Dermis blood vessel endothelial cell (primary cell): ENCODE measurements around the gene NPHS1. TPM values are rescaled to one million over a fixed set of nuclear protein-coding genes. Genes with fewer than 3 reads are reported as not detected.
"Not testable (repeated sequence)": the region's sequence is repeated elsewhere in the genome, so short reads cannot be mapped to it uniquely, and the experiment has no call there.

ENCODE experiments used
- DNase-seq: peaks from one replicate; pipeline ENCODE4 v3.0.0; 2010
- total RNA-seq: library from RNA; depleted of rRNA; stranded (reverse); fragments of >200 nt; gene quantifications from 2 replicates; pipeline ENCODE4 v1.2.3, GENCODE V29; 2014

The NPHS1 gene
- not detected in 2 replicates for total RNA-seq

GRCh38 chr19:35852029-35852780, at the start of gene NPHS1:
Gene NPHS1, minus strand, starts transcription at chr19:35852504. Its CDS starts 667 bp downstream, at chr19:35851837.
- DNase-seq = no peak

GRCh38 chr19:35901055-35901644, 48.8 kb upstream of the NPHS1 start:
- DNase-seq = no peak

- peak; percentile 89 for DNase-seq
Observed at GRCh38 chr19:35899547-35900214, 47.4 kb upstream of the NPHS1 start.

GRCh38 chr19:35898499-35898809, 46.1 kb upstream of the NPHS1 start:
- no peak for DNase-seq

GRCh38 chr19:35897706-35898451, 45.6 kb upstream of the NPHS1 start:
- DNase-seq = no peak

GRCh38 chr19:35896643-35897040, 44.3 kb upstream of the NPHS1 start:
- DNase-seq = no peak

- DNase-seq = no peak
Observed at GRCh38 chr19:35895911-35896642, 43.8 kb upstream of the NPHS1 start.

- no peak for DNase-seq
Observed at GRCh38 chr19:35894342-35894741, 42.0 kb upstream of the NPHS1 start.

- not testable (repeated sequence) for DNase-seq
Observed at GRCh38 chr19:35891819-35892218, 39.5 kb upstream of the NPHS1 start.

- no peak for DNase-seq
Observed at GRCh38 chr19:35890113-35890650, 37.9 kb upstream of the NPHS1 start.

- no peak for DNase-seq
Observed at GRCh38 chr19:35889370-35890112, 37.2 kb upstream of the NPHS1 start.

- no peak for DNase-seq
Observed at GRCh38 chr19:35888398-35888797, 36.1 kb upstream of the NPHS1 start.

GRCh38 chr19:35887197-35887596, 34.9 kb upstream of the NPHS1 start:
- no peak for DNase-seq

GRCh38 chr19:35885904-35886303, 33.6 kb upstream of the NPHS1 start:
- DNase-seq = no peak

- no peak for DNase-seq
Observed at GRCh38 chr19:35885225-35885738, 33.0 kb upstream of the NPHS1 start.

GRCh38 chr19:35883882-35884281, 31.6 kb upstream of the NPHS1 start:
- DNase-seq = no peak

GRCh38 chr19:35882114-35882832, 30.0 kb upstream of the NPHS1 start:
- peak; percentile 83 for DNase-seq

GRCh38 chr19:35879770-35880317, 27.5 kb upstream of the NPHS1 start:
- DNase-seq = peak; percentile 85

- no peak for DNase-seq
Observed at GRCh38 chr19:35879068-35879467, 26.8 kb upstream of the NPHS1 start.

GRCh38 chr19:35874392-35874930, 22.2 kb upstream of the NPHS1 start:
- no peak for DNase-seq
